Testis (tissue), 2 donors: ENCODE data around the gene DENND1A.

Experiments used
- CTCF ChIP-seq, 3 experiments: fragments of 450-650 bp in 2 of 3; fragments of 200-600 bp in 1 of 3; sonication (generic) in 1 of 3; IDR thresholded peaks; one replicate each; pipeline ENCODE4 v1.5.1; 2016 to 2019; ENCODE audit warnings: antibody characterized with exemption in 3 of 3, mild to moderate bottlenecking in 2 of 3, moderate library complexity in 1 of 3
- POLR2A ChIP-seq: fragments of 450-650 bp; IDR thresholded peaks from one replicate; pipeline ENCODE4 v1.6.1; 2017; ENCODE audit warnings: antibody characterized with exemption, mild to moderate bottlenecking, moderate library complexity

- TF ChIP-seq CTCF (IDR thresholded peaks at IDR 0.05) (no peak), POLR2A (no peak)
These were observed 497.3 kb downstream of the DENND1A start for GRCh38 chr9:123432331-123433236.
